Kidney epithelial cell (primary cell): ENCODE measurements around the gene FRMD3. TPM values are rescaled to one million over a fixed set of nuclear protein-coding genes. Genes with fewer than 3 reads are reported as not detected.

Experiments used
- DNase-seq: peaks from one replicate; pipeline ENCODE4 v3.0.0-alpha.2; 2010; ENCODE audit warnings: low read depth
- H3K27me3 ChIP-seq: 2 replicates; pipeline ENCODE4 v1.6.0; 2011; ENCODE audit warnings: low read length; ENCODE audit not compliant: control insufficient read depth, insufficient read depth
- H3K36me3 ChIP-seq: 2 replicates; pipeline ENCODE4 v1.5.1; 2011; ENCODE audit warnings: low read length; ENCODE audit not compliant: control insufficient read depth, insufficient read depth
- H3K4me3 ChIP-seq: 2 replicates; pipeline ENCODE4 v1.5.1; 2011; ENCODE audit warnings: low read depth, mild to moderate bottlenecking, control low read depth, low read length
- CTCF ChIP-seq: IDR thresholded peaks from 2 replicates; pipeline ENCODE4 v1.5.1; 2011; ENCODE audit warnings: mild to moderate bottlenecking, moderate library complexity, low read length, control low read depth, inconsistent platforms; ENCODE audit not compliant: insufficient read depth, poor library complexity, severe bottlenecking
- total RNA-seq: library from RNA; depleted of rRNA; stranded (reverse); fragments of >200 nt; gene quantifications from 2 replicates; pipeline ENCODE4 v1.2.3, GENCODE V29; 2015

The FRMD3 gene
- total RNA-seq, 1 donor from 2014 or later, result 5.2 TPM

GRCh38 chr9:83413367-83413766, 124.8 kb downstream of the FRMD3 start:
- Histone ChIP-seq H3K27me3 (no peaks in the 10 kb centered on the region), H3K36me3 (no peaks in the 10 kb centered on the region), H3K4me3 (no peak overlapping the region)
- no peak for DNase-seq
- TF ChIP-seq CTCF, result no peak

DNA sequence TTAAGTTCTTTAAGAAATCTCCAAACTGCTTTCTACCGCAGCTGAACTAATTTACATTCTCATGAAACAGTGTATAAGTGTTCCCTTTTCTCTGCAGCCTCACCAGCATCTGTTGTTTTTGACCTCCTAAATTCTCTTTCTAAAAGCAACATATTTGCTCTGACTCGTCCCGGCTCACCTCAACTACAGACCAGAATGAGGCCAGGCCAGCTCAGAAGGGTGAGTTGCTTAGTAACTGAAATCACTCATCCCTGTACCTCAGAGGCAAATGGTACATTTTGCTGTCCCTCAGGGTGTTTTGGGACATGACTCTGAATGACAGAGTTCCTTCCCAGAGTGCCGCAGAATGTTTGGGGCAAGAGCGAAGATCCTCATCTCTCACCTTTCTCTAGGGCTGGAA, 127.5 kb downstream of the FRMD3 start:
- DNase-seq, result no peak
- no peak for TF ChIP-seq CTCF
- Histone ChIP-seq H3K36me3 (no peaks in the 10 kb centered on the region), H3K4me3 (no peak overlapping the region), H3K27me3 (no peaks in the 10 kb centered on the region)

DNA sequence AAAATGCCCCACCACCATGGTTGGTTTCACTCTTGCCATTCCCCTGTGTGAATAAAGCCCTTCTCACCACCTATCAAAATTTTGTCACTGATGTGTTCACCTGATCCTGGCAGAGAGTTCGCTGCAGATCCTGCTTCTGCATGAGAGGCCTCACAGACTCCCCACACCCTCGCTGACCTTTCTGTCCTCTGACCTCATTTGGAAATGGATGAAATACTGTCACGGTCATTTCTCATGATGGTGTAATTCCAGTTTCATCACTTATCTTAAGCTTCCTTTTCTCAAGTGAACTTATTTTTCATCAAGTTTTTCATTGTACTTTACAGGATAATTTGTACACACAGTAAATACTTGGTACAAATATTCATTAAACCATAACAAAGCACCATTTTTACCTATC, 131.3 kb downstream of the FRMD3 start:
- no peak for DNase-seq
- Histone ChIP-seq H3K36me3 (no peaks in the 10 kb centered on the region), H3K4me3 (no peak overlapping the region), H3K27me3 (no peaks in the 10 kb centered on the region)
- no peak for TF ChIP-seq CTCF

DNA sequence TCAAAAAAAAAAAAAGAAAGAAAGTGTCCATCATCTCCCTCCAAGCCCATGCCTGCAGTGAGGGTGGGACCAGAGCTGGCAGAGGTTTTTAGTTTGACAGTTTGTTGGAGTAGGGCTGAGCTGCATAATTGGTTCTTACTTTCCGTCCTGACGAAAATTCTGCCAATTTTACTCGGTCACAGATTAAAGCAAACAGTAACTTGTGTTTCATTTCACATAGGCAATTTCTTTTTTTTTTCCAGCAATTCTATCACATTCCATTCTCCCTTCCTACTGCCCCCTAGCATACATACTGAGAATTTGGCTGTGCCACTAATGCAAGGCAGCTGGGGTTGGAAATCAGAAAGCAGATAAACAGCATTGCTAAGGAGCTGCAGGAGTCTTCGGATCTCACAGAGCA, 132.4 kb downstream of the FRMD3 start:
- TF ChIP-seq CTCF, result no peak
- H3K27me3 ChIP-seq, result no peaks in the 10 kb centered on the region
- no peak overlapping the region for H3K4me3 ChIP-seq
- no peak for DNase-seq
- H3K36me3 ChIP-seq, result no peaks in the 10 kb centered on the region

DNA sequence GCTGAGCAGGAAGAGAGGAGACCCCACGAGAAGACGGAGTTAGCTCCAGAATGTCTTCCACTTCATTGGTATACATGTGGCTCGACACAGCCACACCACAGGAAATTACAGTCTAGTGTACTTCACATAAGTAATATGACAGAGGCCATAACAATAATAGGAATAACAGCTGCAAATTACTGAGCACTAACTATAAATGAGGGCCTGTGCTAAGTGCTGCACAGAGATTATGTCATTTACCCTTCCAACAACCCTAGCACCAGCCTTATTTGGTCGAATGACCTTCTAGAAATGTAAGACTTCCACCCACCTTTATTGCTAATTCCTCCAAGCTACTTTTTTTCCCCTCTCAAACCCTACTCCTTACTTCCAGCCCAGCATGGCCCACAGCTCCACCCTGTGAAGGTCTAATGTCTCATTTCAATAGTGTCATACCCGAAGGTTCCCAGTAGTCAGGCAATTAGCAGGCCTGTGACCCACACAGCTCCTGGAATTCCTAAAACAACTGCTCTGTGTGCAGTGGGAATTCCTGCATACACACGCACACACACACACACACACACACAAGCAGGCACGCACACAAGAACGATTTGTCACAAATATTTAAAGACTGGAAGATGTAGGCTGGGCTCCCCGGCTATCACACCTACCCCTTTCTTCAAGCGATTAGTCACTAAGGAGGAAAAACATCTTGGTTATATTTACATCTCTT, 134.5 kb downstream of the FRMD3 start:
- DNase-seq, result no peak
- H3K4me3 ChIP-seq, result no peak overlapping the region
- no peaks in the 10 kb centered on the region for H3K27me3 ChIP-seq
- H3K36me3 ChIP-seq, result no peaks in the 10 kb centered on the region
- no peak for TF ChIP-seq CTCF

- no peak for DNase-seq
- TF ChIP-seq CTCF, result no peak
- H3K4me3 ChIP-seq, result no peak overlapping the region
- no peaks in the 10 kb centered on the region for H3K27me3 ChIP-seq
- no peaks in the 10 kb centered on the region for H3K36me3 ChIP-seq
Measured at GRCh38 chr9:83401328-83401900, 136.8 kb downstream of the FRMD3 start.
